A549 (cell line): ENCODE measurements around the gene FRMD4A. TPM values are rescaled to one million over a fixed set of nuclear protein-coding genes. Genes with fewer than 3 reads are reported as not detected.

Experiments
- ATAC-seq, 2 experiments: fragments of 200-7000 bp in 1 of 2; fragments of >200 bp in 1 of 2; cut with Nextera tagmentation in 1 of 2; cut with Tn5 transposase in 1 of 2; 3 replicates each; pipeline versions ENCODE4 v1.8.0 to v1.9.1; 2018 to 2020; ENCODE audit warnings: mild to moderate bottlenecking in 1 of 2, moderate library complexity in 1 of 2
- CTCF ChIA-PET: fragments of 300-600 bp; sonication (Branson Sonifier 250); formaldehyde crosslinking; extraction: SDS; loops from one replicate; lab custom pipeline; 2021; ENCODE audit warnings: antibody characterized with exemption, inconsistent platforms; lab: Yijun Ruan, JAX
- POLR2A ChIA-PET: fragments of 350-600 bp; formaldehyde crosslinking; extraction: SDS; loops from one replicate; lab custom pipeline; 2021; ENCODE audit warnings: antibody characterized with exemption, inconsistent platforms; lab: Yijun Ruan, JAX
- DNase-seq, 2 experiments: peaks; one replicate each; pipeline versions ENCODE4 v3.0.0 to v3.0.0-alpha.2; 2011 to 2016; ENCODE audit warnings: low read depth in 1 of 2, low spot score in 1 of 2
- FAIRE-seq: peaks from 2 replicates; lab custom pipeline; 2011; peaks lifted over from hg19 to GRCh38; lab: Jason Lieb, UNC
- H3K27ac ChIP-seq, 2 experiments: fragments of >200 bp; sonication (Bioruptor Twin); formaldehyde crosslinking; 3 replicates each; pipeline ENCODE4 v1.5.1; 2016 to 2017
- H3K4me1 ChIP-seq: fragments of >200 bp; sonication (Bioruptor Twin); formaldehyde crosslinking; 3 replicates; pipeline ENCODE4 v1.6.1; 2016
- H3K4me2 ChIP-seq: fragments of >200 bp; sonication (Bioruptor Twin); formaldehyde crosslinking; 3 replicates; pipeline ENCODE4 v1.6.1; 2016
- H3K4me3 ChIP-seq: fragments of >200 bp; sonication (Bioruptor Twin); formaldehyde crosslinking; 3 replicates; pipeline ENCODE4 v1.5.1; 2016
- H3K9me3 ChIP-seq: fragments of >200 bp; sonication (Bioruptor Twin); formaldehyde crosslinking; 3 replicates; pipeline ENCODE4 v1.6.1; 2016
- BCL3 ChIP-seq: fragments of >200 bp; sonication (Bioruptor Twin); formaldehyde crosslinking; IDR thresholded peaks from 3 replicates; pipeline ENCODE4 v1.6.1; 2016
- CBX8 ChIP-seq: fragments of 200-600 bp; sonication (generic); IDR thresholded peaks from 2 replicates; pipeline ENCODE4 v1.6.1; 2016
- CEBPB ChIP-seq, 2 experiments: fragments of >200 bp in 1 of 2; sonication (Bioruptor Twin) in 1 of 2; formaldehyde crosslinking in 1 of 2; IDR thresholded peaks; 2 replicates each; pipeline ENCODE4 v1.6.1; 2012 to 2016
- CTCF ChIP-seq: fragments of >200 bp; sonication (Bioruptor Twin); formaldehyde crosslinking; IDR thresholded peaks from 3 replicates; pipeline ENCODE4 v1.5.1; 2016
- EHF ChIP-seq: fragments of 250-450 bp; sonication (Bioruptor Pico); IDR thresholded peaks from 2 replicates; pipeline ENCODE4 v1.5.0; 2020; ENCODE audit warnings: mild to moderate bottlenecking
- EHMT2 ChIP-seq: fragments of 200-600 bp; sonication (generic); IDR thresholded peaks from 2 replicates; pipeline ENCODE4 v1.6.1; 2016; ENCODE audit warnings: antibody characterized with exemption, low read depth, mild to moderate bottlenecking, moderate library complexity
- EP300 ChIP-seq, 2 experiments: fragments of >200 bp; sonication (Bioruptor Twin); formaldehyde crosslinking; IDR thresholded peaks; 2 replicates in 1 of 2; 3 replicates in 1 of 2; pipeline ENCODE4 v1.6.1; 2016 to 2017
- GATA3 ChIP-seq: IDR thresholded peaks from 2 replicates; pipeline ENCODE4 v1.6.1; 2012; ENCODE audit warnings: borderline replicate concordance
- HDAC2 ChIP-seq: fragments of 200-600 bp; sonication (generic); IDR thresholded peaks from 2 replicates; pipeline ENCODE4 v1.6.1; 2016
- HOXB13 ChIP-seq: fragments of 250-450 bp; sonication (Bioruptor Pico); IDR thresholded peaks from 2 replicates; pipeline ENCODE4 v1.5.0; 2020; ENCODE audit warnings: low read depth, mild to moderate bottlenecking, moderate library complexity
- HOXB5 ChIP-seq: fragments of 250-450 bp; sonication (Bioruptor Pico); IDR thresholded peaks from 2 replicates; pipeline ENCODE4 v1.5.0; 2020; ENCODE audit warnings: mild to moderate bottlenecking, moderate library complexity
- JUNB ChIP-seq: fragments of >200 bp; sonication (Bioruptor Twin); formaldehyde crosslinking; IDR thresholded peaks from 2 replicates; pipeline ENCODE4 v1.6.1; 2016
- KDM5A ChIP-seq: fragments of 200-600 bp; sonication (generic); IDR thresholded peaks from 2 replicates; pipeline ENCODE4 v1.6.1; 2016; ENCODE audit warnings: antibody characterized with exemption, mild to moderate bottlenecking
- MYC ChIP-seq: IDR thresholded peaks from 2 replicates; pipeline ENCODE4 v1.6.1; 2012; ENCODE audit warnings: mild to moderate bottlenecking, inconsistent platforms, low read length, improper control_type of control experiment, borderline replicate concordance
- NFE2L2 ChIP-seq: fragments of 150-350 bp; conservative IDR thresholded peaks from 2 replicates; pipeline ENCODE4 v1.6.1; 2014; ENCODE audit warnings: low read length
- NR3C1 ChIP-seq: fragments of >200 bp; sonication (Bioruptor Twin); formaldehyde crosslinking; IDR thresholded peaks from 3 replicates; pipeline ENCODE4 v1.6.1; 2017
- PBX3 ChIP-seq: IDR thresholded peaks from 2 replicates; pipeline ENCODE4 v1.6.1; 2012
- PHF8 ChIP-seq: fragments of 200-600 bp; sonication (generic); IDR thresholded peaks from 2 replicates; pipeline ENCODE4 v1.6.1; 2016; ENCODE audit warnings: low read depth, mild to moderate bottlenecking, antibody characterized with exemption, moderate library complexity, borderline replicate concordance
- POLR2A ChIP-seq: IDR thresholded peaks from 2 replicates; pipeline ENCODE4 v1.6.1; 2012; ENCODE audit warnings: mild to moderate bottlenecking, low read length
- RARB ChIP-seq: fragments of 250-450 bp; sonication (Bioruptor Pico); IDR thresholded peaks from 2 replicates; pipeline ENCODE4 v1.8.0; 2021; ENCODE audit warnings: mild to moderate bottlenecking, moderate library complexity
- RFX5 ChIP-seq: fragments of 450-650 bp; IDR thresholded peaks from 2 replicates; pipeline ENCODE4 v1.7.1; 2014; ENCODE audit warnings: antibody characterized with exemption, mild to moderate bottlenecking, moderate library complexity
- ZC3H11A ChIP-seq: fragments of 450-650 bp; IDR thresholded peaks from 2 replicates; pipeline ENCODE4 v1.6.1; 2014; ENCODE audit warnings: antibody characterized with exemption, mild to moderate bottlenecking
- ZFP36 ChIP-seq: fragments of 450-650 bp; IDR thresholded peaks from 2 replicates; pipeline ENCODE4 v1.6.1; 2014; ENCODE audit warnings: borderline replicate concordance; ENCODE audit not compliant: partially characterized antibody
- WGBS: methylation state at CpG from one replicate; pipeline ENCODE4 v1.1.6; 2017; ENCODE audit errors: missing lambda C conversion rate; 5-methylcytosine and 5-hydroxymethylcytosine counted together
- polyA plus RNA-seq, 4 experiments: library from polyadenylated mRNA; depleted of rRNA in 3 of 4; stranded (reverse); fragments of >200 nt; fragmentation: RNase III in 1 of 4; extraction: RNeasy Plus Mini Kit Qiagen cat#74134 plus additional on column Dnase treatment in 1 of 4; gene quantifications; 2 replicates in 3 of 4; 3 replicates in 1 of 4; pipeline ENCODE4 v1.2.3, GENCODE V29; 2011 to 2017
- TF ChIP-seq, protein P1 (sequence below): fragments of 450-650 bp; IDR thresholded peaks from 2 replicates; pipeline ENCODE4 v1.6.1; 2014; ENCODE audit warnings: antibody characterized with exemption

Gene FRMD4A
- polyA plus RNA-seq, 2 of the 4 experiments (the other 2 are of a cell fraction) = 2.5 to 4.7 TPM

- POLR2A ChIA-PET = no interaction called here
- CTCF ChIA-PET = no interaction called here
- 64% methylated on average over 5 of the region's 5 CpGs for WGBS
These were observed 316.3 kb downstream of the FRMD4A start for GRCh38 chr10:14014423-14014822.

GRCh38 chr10:14010769-14011574, 319.8 kb downstream of the FRMD4A start:
- ChIA-PET POLR2A (no interaction called here), CTCF (no interaction called here)
- ATAC-seq (no peak), DNase-seq (no peak), FAIRE-seq (no peak)
- TF ChIP-seq EP300 (IDR thresholded peaks at IDR 0.05) (no peak), HOXB5 (CRISPR knock-in tag) (no peak), RARB (CRISPR knock-in tag) (no peak), EHMT2 (no peak), JUNB (no peak), CBX8 (no peak)
- Histone ChIP-seq H3K9me3 (no peaks in the 10 kb centered on the region), H3K4me2 (no peak overlapping the region), H3K4me3 (no peak overlapping the region), H3K27ac (no peak overlapping the region), H3K4me1 (no peaks in the 10 kb centered on the region)
- WGBS = 41% methylated on average over 5 of the region's 5 CpGs

More at GRCh38 chr10:14014423-14014822, 316.3 kb downstream of the FRMD4A start:
- FAIRE-seq (no peak), DNase-seq (no peak), ATAC-seq (no peak)
- H3K4me3 ChIP-seq = no peak overlapping the region
- peaks cover 13% of the 10 kb centered on the region for H3K9me3 ChIP-seq
- H3K27ac ChIP-seq = no peak overlapping the region
- TF ChIP-seq CBX8 (no peak), EHF (CRISPR knock-in tag) (no peak), MYC (no peak), POLR2A (no peak), PHF8 (no peak), HOXB5 (CRISPR knock-in tag) (no peak), KDM5A (no peak), EHMT2 (no peak), RARB (CRISPR knock-in tag) (no peak), CEBPB (IDR thresholded peaks at IDR 0.05) (no peak), GATA3 (no peak), CTCF (no peak), JUNB (no peak), HOXB13 (CRISPR knock-in tag) (no peak), ZFP36 (no peak), PBX3 (no peak), HDAC2 (no peak), NR3C1 (no peak), NFE2L2 (no peak)
- TF ChIP-seq, protein P1, sequence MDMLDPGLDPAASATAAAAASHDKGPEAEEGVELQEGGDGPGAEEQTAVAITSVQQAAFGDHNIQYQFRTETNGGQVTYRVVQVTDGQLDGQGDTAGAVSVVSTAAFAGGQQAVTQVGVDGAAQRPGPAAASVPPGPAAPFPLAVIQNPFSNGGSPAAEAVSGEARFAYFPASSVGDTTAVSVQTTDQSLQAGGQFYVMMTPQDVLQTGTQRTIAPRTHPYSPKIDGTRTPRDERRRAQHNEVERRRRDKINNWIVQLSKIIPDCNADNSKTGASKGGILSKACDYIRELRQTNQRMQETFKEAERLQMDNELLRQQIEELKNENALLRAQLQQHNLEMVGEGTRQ = no peak
- TF ChIP-seq, all 56 proteins: peak for 0
- H3K4me2 ChIP-seq = no peak overlapping the region
- H3K4me1 ChIP-seq = no peaks in the 10 kb centered on the region

- no peak for FAIRE-seq
- ATAC-seq = no peak
- Histone ChIP-seq H3K4me3 (no peak overlapping the region), H3K27ac (no peak overlapping the region), H3K4me1 (no peaks in the 10 kb centered on the region), H3K9me3 (no peaks in the 10 kb centered on the region), H3K4me2 (no peak overlapping the region)
- WGBS = 28% methylated on average over 5 of the region's 5 CpGs
- ChIA-PET POLR2A (no interaction called here), CTCF (no interaction called here)
- TF ChIP-seq RFX5 (no peak), HDAC2 (no peak), BCL3 (no peak), HOXB5 (CRISPR knock-in tag) (no peak), ZC3H11A (no peak)
- DNase-seq = no peak
These were observed 320.6 kb downstream of the FRMD4A start for GRCh38 chr10:14010101-14010558.
